HCT116 (cell line): ENCODE results near the gene YIPF4. TPM values are rescaled to one million over a fixed set of nuclear protein-coding genes. Genes with fewer than 3 reads are reported as not detected.

Experiments used
- ATAC-seq: fragments of 200-7000 bp; cut with Tn5 transposase; 2 replicates; pipeline ENCODE4 v1.9.1; 2020; ENCODE audit warnings: mild to moderate bottlenecking, moderate library complexity
- BruUV-seq: library from RNA; stranded (reverse); fragments of 400-500 nt; replicated peaks from 2 replicates; lab custom pipeline; 2021; lab: Mats Ljungman, UMichigan
- CTCF ChIA-PET: fragments of 300-600 bp; sonication (Branson Sonifier 250); formaldehyde crosslinking; loops from one replicate; lab custom pipeline; 2021; ENCODE audit warnings: antibody characterized with exemption; lab: Charles Lee
- POLR2A ChIA-PET: fragments of 300-600, 350-600 bp; sonication (Branson Sonifier 250); formaldehyde crosslinking; loops from one replicate; lab custom pipeline; 2021; ENCODE audit warnings: antibody characterized with exemption; lab: Charles Lee
- RAD21 ChIA-PET, 2 experiments: fragments of 300-600 bp; sonication (Branson Sonifier 250); formaldehyde crosslinking; loops; one replicate each; lab custom pipeline; 2023; ENCODE audit warnings: low total read pairs in 2 of 2; ENCODE audit not compliant: uncharacterized antibody in 2 of 2, unreplicated experiment in 2 of 2, low non-redundant PET in 1 of 2; lab: Charles Lee
- DNase-seq: peaks from one replicate; pipeline ENCODE4 v3.0.0-alpha.2; 2010; ENCODE audit warnings: low read depth, low spot score
- H2AFZ ChIP-seq: fragments of 200-600 bp; shearing (Covaris generic), sonication (generic); 2 replicates; pipeline ENCODE4 v1.6.1; 2017; ENCODE audit warnings: low read depth, mixed run types, mixed read lengths, antibody characterized with exemption, low read length; ENCODE audit not compliant: poor library complexity, severe bottlenecking
- H3K27ac ChIP-seq: 2 replicates; pipeline ENCODE4 v1.5.1; 2012; ENCODE audit warnings: low read depth, low read length
- H3K27me3 ChIP-seq: fragments of 200-600 bp; sonication (generic); 2 replicates; pipeline ENCODE4 v1.6.1; 2016; ENCODE audit warnings: mixed run types, low read length, mixed read lengths; ENCODE audit not compliant: insufficient read depth
- H3K36me3 ChIP-seq, 2 experiments: fragments of 200-500 bp in 1 of 2; fragments of 200-600 bp in 1 of 2; sonication (Bioruptor generic) in 1 of 2; sonication (generic) in 1 of 2; 2 replicates each; pipeline versions ENCODE4 v1.5.1 to v1.6.1; 2014 to 2016; ENCODE audit warnings: low read length in 2 of 2, inconsistent platforms in 1 of 2, mixed read lengths in 1 of 2, mixed run types in 1 of 2; ENCODE audit not compliant: insufficient read depth in 2 of 2, control insufficient read depth in 1 of 2
- H3K4me1 ChIP-seq, 2 experiments: fragments of 200-600 bp in 1 of 2; sonication (generic) in 1 of 2; 2 replicates each; pipeline versions ENCODE4 v1.5.1 to v1.6.1; 2012 to 2017; ENCODE audit warnings: low read length in 2 of 2, inconsistent platforms in 1 of 2, mild to moderate bottlenecking in 1 of 2, mixed read lengths in 1 of 2, mixed run types in 1 of 2, moderate library complexity in 1 of 2; ENCODE audit not compliant: insufficient read depth in 2 of 2, control insufficient read depth in 1 of 2
- H3K4me2 ChIP-seq: fragments of 200-600 bp; sonication (generic); 2 replicates; pipeline ENCODE4 v1.6.1; 2017; ENCODE audit warnings: mixed run types, low read length, mixed read lengths
- H3K4me3 ChIP-seq, 2 experiments: fragments of 200-600 bp in 1 of 2; sonication (generic) in 1 of 2; replicated peaks in 1 of 2; 2 replicates each; pipeline ENCODE4 v1.5.1; 2011 to 2016; ENCODE audit warnings: low read length in 2 of 2, control low read depth in 1 of 2, low read depth in 1 of 2, mild to moderate bottlenecking in 1 of 2, mixed read lengths in 1 of 2, mixed run types in 1 of 2
- H3K79me2 ChIP-seq: fragments of 200-600 bp; sonication (generic); 2 replicates; pipeline ENCODE4 v1.6.1; 2017; ENCODE audit warnings: mild to moderate bottlenecking, mixed run types, low read length, moderate library complexity, mixed read lengths; ENCODE audit not compliant: insufficient read depth
- H3K9ac ChIP-seq: fragments of 200-600 bp; sonication (generic); 2 replicates; pipeline ENCODE4 v1.6.1; 2016; ENCODE audit warnings: low read length, mixed read lengths
- H3K9me2 ChIP-seq: fragments of 200-600 bp; sonication (generic), shearing (Covaris generic); 2 replicates; pipeline ENCODE4 v1.6.1; 2017; ENCODE audit warnings: mixed run types, mild to moderate bottlenecking, moderate library complexity; ENCODE audit not compliant: insufficient read depth
- H3K9me3 ChIP-seq, 2 experiments: fragments of 200-500 bp in 1 of 2; fragments of 200-600 bp in 1 of 2; sonication (Bioruptor generic) in 1 of 2; sonication (generic) in 1 of 2; 2 replicates each; pipeline ENCODE4 v1.6.1; 2014 to 2017; ENCODE audit warnings: low read length in 2 of 2, mixed read lengths in 2 of 2, inconsistent platforms in 1 of 2, low read depth in 1 of 2, mild to moderate bottlenecking in 1 of 2, mixed run types in 1 of 2, moderate library complexity in 1 of 2; ENCODE audit not compliant: control insufficient read depth in 1 of 2, insufficient read depth in 1 of 2
- H4K20me1 ChIP-seq: fragments of 200-600 bp; sonication (generic), shearing (Covaris generic); 2 replicates; pipeline ENCODE4 v1.6.1; 2017; ENCODE audit warnings: mixed run types, mild to moderate bottlenecking, moderate library complexity; ENCODE audit not compliant: insufficient read depth
- ATF3 ChIP-seq: IDR thresholded peaks from 2 replicates; pipeline ENCODE4 v1.6.1; 2012
- CBX3 ChIP-seq: IDR thresholded peaks from 2 replicates; pipeline ENCODE4 v1.6.1; 2012; ENCODE audit warnings: low read depth
- CEBPB ChIP-seq: IDR thresholded peaks from 2 replicates; pipeline ENCODE4 v1.6.1; 2012; ENCODE audit warnings: low read depth
- ELF1 ChIP-seq: IDR thresholded peaks from 2 replicates; pipeline ENCODE4 v1.6.1; 2012; ENCODE audit warnings: low read depth, borderline replicate concordance
- EZH2 ChIP-seq: fragments of 200-600 bp; sonication (generic); IDR thresholded peaks from 2 replicates; pipeline ENCODE4 v1.6.1; 2017; ENCODE audit warnings: antibody characterized with exemption, mixed run types
- EZH2phosphoT487 ChIP-seq: fragments of 200-600 bp; IDR thresholded peaks from 2 replicates; pipeline ENCODE4 v1.6.1; 2018; ENCODE audit warnings: antibody characterized with exemption, borderline replicate concordance
- FOSL1 ChIP-seq: IDR thresholded peaks from 2 replicates; pipeline ENCODE4 v1.6.1; 2012; ENCODE audit warnings: low read depth
- POLR2AphosphoS5 ChIP-seq: IDR thresholded peaks from 2 replicates; pipeline ENCODE4 v1.6.1; 2011; ENCODE audit warnings: mild to moderate bottlenecking, low read depth, low read length, moderate library complexity
- RAD21 ChIP-seq: IDR thresholded peaks from 2 replicates; pipeline ENCODE4 v1.6.1; 2012; ENCODE audit warnings: low read depth, mild to moderate bottlenecking
- SIN3A ChIP-seq: IDR thresholded peaks from 2 replicates; pipeline ENCODE4 v1.6.1; 2012; ENCODE audit warnings: low read depth
- SP1 ChIP-seq: IDR thresholded peaks from 2 replicates; pipeline ENCODE4 v1.6.1; 2012; ENCODE audit warnings: low read depth
- ZFX ChIP-seq: fragments of 450-650 bp; IDR thresholded peaks from 2 replicates; pipeline ENCODE4 v1.6.1; 2017
- ZNF274 ChIP-seq: fragments of 200-500 bp; sonication (Bioruptor generic); IDR thresholded peaks from 2 replicates; pipeline ENCODE4 v1.6.1; 2014; ENCODE audit warnings: mild to moderate bottlenecking, low read depth, low read length, inconsistent platforms
- intact Hi-C: fragments of 100-400 bp; cut with micrococcal nuclease; formaldehyde crosslinking; loops from 2 replicates; pipeline ENCODE4 v1.10.0; 2022
- total RNA-seq: library from RNA; stranded (reverse); gene quantifications from one replicate; pipeline ENCODE4 v1.2.1, GENCODE V29; 2021; ENCODE audit not compliant: unreplicated experiment
- TF ChIP-seq, protein P1 (sequence below): IDR thresholded peaks from 2 replicates; pipeline ENCODE4 v1.6.1; 2011; ENCODE audit warnings: mild to moderate bottlenecking, low read length, moderate library complexity; ENCODE audit not compliant: insufficient replicate concordance; ENCODE audit errors: extremely low read depth

Gene YIPF4
- total RNA-seq, 1 experiment from 2014 or later: 29.8 TPM

DNA sequence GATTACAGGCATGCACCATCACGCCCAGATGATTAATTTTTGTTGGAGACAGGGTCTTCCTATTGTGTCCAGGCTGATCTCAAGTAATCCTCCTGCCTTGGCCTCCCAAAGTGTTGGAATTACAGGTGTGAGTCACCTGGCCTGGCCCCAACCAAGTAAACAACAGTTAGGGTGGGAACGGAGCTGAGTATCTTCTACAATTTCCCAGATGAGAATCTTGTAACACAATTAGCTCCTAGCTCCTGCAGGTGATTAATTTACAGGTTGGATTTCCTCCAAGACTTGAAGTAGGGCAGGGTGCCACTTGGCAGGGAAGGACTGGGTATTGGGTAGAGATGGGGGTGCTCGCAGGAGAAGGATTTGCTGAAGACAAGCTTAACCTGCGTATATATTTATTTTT lies 30.8 kb upstream of the YIPF4 start:
- Histone ChIP-seq H3K36me3 (no peaks in the 10 kb centered on the region), H2AFZ (no peak overlapping the region), H3K4me2 (no peak overlapping the region), H3K4me1 (no peaks in the 10 kb centered on the region), H3K27me3 (no peaks in the 10 kb centered on the region), H3K4me3 (no peak overlapping the region), H3K9ac (no peak overlapping the region), H3K9me2 (no peaks in the 10 kb centered on the region), H3K27ac (no peak overlapping the region), H3K79me2 (no peaks in the 10 kb centered on the region), H3K9me3 (no peaks in the 10 kb centered on the region)
- no peak for DNase-seq
- POLR2A ChIA-PET: interaction anchor here (1.0 kb wide), 1 partner anchor 9 kb away, joined by 3 read pairs; no protein-coding TSS in a partner anchor
- no peak for ATAC-seq
- intact Hi-C loops: no loop called here
- CTCF ChIA-PET: no interaction called here
- no TSS peak for BruUV-seq
- RAD21 ChIA-PET: no interaction called here
- TF ChIP-seq ATF3: no peak
- TF ChIP-seq CBX3: no peak
- no peak for TF ChIP-seq ZFX
- TF ChIP-seq, protein P1, sequence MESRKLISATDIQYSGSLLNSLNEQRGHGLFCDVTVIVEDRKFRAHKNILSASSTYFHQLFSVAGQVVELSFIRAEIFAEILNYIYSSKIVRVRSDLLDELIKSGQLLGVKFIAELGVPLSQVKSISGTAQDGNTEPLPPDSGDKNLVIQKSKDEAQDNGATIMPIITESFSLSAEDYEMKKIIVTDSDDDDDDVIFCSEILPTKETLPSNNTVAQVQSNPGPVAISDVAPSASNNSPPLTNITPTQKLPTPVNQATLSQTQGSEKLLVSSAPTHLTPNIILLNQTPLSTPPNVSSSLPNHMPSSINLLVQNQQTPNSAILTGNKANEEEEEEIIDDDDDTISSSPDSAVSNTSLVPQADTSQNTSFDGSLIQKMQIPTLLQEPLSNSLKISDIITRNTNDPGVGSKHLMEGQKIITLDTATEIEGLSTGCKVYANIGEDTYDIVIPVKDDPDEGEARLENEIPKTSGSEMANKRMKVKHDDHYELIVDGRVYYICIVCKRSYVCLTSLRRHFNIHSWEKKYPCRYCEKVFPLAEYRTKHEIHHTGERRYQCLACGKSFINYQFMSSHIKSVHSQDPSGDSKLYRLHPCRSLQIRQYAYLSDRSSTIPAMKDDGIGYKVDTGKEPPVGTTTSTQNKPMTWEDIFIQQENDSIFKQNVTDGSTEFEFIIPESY: no peak
- no peak for TF ChIP-seq EZH2phosphoT487
- TF ChIP-seq POLR2AphosphoS5: no peak
- TF ChIP-seq CEBPB: no peak
- no peak for TF ChIP-seq SIN3A
- no peak for TF ChIP-seq SP1
- no peak for TF ChIP-seq ELF1
- TF ChIP-seq ZNF274: no peak
- TF ChIP-seq RAD21: no peak
- TF ChIP-seq FOSL1: no peak
- TF ChIP-seq EZH2: no peak
- TF ChIP-seq, all 23 proteins: peak for 0
- H4K20me1 ChIP-seq: no peaks in the 10 kb centered on the region; the same call in 1 of the 2 replicates
